Vagina (tissue), 2 donors: ENCODE data around the gene TBX10. TPM values are rescaled to one million over a fixed set of nuclear protein-coding genes. Genes with fewer than 3 reads are reported as not detected.

Experiments
- DNase-seq, 2 donors: peaks; one replicate each; pipeline ENCODE4 v3.0.0-alpha.2; 2017; ENCODE audit errors: extremely low spot score in 2 of 2
- H3K27ac ChIP-seq: fragments of 200-600 bp; sonication (generic); one replicate; pipeline ENCODE4 v1.5.1; 2019
- H3K27me3 ChIP-seq: fragments of 200-600 bp; sonication (generic); one replicate; pipeline ENCODE4 v1.5.1; 2019
- H3K36me3 ChIP-seq, 2 donors: fragments of 200-600 bp; sonication (generic); one replicate each; pipeline ENCODE4 v1.5.1; 2017 to 2019
- H3K4me1 ChIP-seq: fragments of 200-600 bp; sonication (generic); one replicate; pipeline ENCODE4 v1.5.1; 2019
- H3K4me3 ChIP-seq, 2 donors: fragments of 200-600 bp; sonication (generic); 1 replicate in 1 of 2; 2 replicates in 1 of 2; pipeline ENCODE4 v1.5.1; 2016 to 2019
- H3K9me3 ChIP-seq: fragments of 200-600 bp; sonication (generic); one replicate; pipeline ENCODE4 v1.5.1; 2019
- CTCF ChIP-seq, 3 experiments: fragments of 450-650 bp in 2 of 3; fragments of 200-600 bp in 1 of 3; sonication (generic) in 1 of 3; IDR thresholded peaks; one replicate each; pipeline ENCODE4 v1.5.1; 2017 to 2019; ENCODE audit warnings: antibody characterized with exemption in 3 of 3, mild to moderate bottlenecking in 2 of 3, moderate library complexity in 2 of 3
- POLR2A ChIP-seq, 2 donors: fragments of 450-650 bp; IDR thresholded peaks; one replicate each; pipeline ENCODE4 v1.6.1; 2017; ENCODE audit warnings: antibody characterized with exemption in 2 of 2, mild to moderate bottlenecking in 2 of 2, moderate library complexity in 2 of 2
- POLR2AphosphoS5 ChIP-seq, 2 donors: sonication (generic); formaldehyde crosslinking; IDR thresholded peaks; one replicate each; pipeline ENCODE4 v1.9.0; 2017; ENCODE audit warnings: antibody characterized with exemption in 2 of 2, mild to moderate bottlenecking in 2 of 2, low read depth in 1 of 2; ENCODE audit not compliant: insufficient read depth in 1 of 2
- intact Hi-C: fragments of 100-400 bp; cut with DNase I; formaldehyde crosslinking; loops from one replicate; pipeline ENCODE4 v1.15.1; 2023
- total RNA-seq: library from RNA; depleted of rRNA; stranded (reverse); fragments of >200 nt; gene quantifications from one replicate; pipeline ENCODE4 v1.2.3, GENCODE V29; 2016

Gene TBX10
- total RNA-seq, 1 donor from 2014 or later: not detected

DNA sequence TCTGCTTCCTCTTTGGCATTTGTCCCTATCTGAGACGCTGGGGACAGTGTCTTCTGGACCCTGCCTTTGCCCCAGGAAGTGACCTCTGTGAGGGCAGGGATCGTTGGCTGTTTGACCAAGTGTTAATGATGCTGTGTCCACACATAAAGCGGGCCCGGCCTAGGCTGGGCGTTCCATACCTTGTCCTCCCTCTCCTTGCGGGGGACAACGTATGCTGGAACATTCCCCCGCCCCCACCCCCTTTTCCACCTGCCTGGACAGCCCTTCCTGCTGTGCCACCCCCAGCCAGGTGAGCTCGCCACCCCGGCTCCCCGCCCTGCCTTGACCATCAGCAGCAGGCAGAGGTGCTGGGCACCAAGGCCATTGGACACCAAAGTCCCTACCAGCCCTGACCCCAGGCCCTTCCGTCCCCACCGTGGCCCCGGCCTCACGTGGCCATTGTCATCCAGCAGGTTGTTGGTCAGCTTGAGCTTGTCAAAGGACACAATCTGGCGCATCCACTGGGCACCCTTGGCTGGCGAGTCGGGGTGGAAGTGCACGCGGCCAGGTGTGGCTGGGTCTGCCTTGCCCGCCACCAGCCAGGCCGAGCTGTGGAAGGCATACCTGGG is 5.7 kb downstream of the TBX10 start:
- peaks cover 16% of the 10 kb centered on the region for H3K4me1 ChIP-seq
- H3K36me3 ChIP-seq: no peaks in the 10 kb centered on the region
- no peak for DNase-seq
- no peaks in the 10 kb centered on the region for H3K27me3 ChIP-seq
- intact Hi-C loops: no loop called here
- no peak overlapping the region for H3K4me3 ChIP-seq
- no peak overlapping the region for H3K27ac ChIP-seq
- H3K9me3 ChIP-seq: no peaks in the 10 kb centered on the region
- TF ChIP-seq CTCF (IDR thresholded peaks at IDR 0.05) (no peak), POLR2AphosphoS5 (IDR thresholded peaks at IDR 0.05; ENCODE audit: insufficient read depth in 1 of 2, low read depth in 1 of 2) (no peak), POLR2A (IDR thresholded peaks at IDR 0.05) (no peak)

DNA sequence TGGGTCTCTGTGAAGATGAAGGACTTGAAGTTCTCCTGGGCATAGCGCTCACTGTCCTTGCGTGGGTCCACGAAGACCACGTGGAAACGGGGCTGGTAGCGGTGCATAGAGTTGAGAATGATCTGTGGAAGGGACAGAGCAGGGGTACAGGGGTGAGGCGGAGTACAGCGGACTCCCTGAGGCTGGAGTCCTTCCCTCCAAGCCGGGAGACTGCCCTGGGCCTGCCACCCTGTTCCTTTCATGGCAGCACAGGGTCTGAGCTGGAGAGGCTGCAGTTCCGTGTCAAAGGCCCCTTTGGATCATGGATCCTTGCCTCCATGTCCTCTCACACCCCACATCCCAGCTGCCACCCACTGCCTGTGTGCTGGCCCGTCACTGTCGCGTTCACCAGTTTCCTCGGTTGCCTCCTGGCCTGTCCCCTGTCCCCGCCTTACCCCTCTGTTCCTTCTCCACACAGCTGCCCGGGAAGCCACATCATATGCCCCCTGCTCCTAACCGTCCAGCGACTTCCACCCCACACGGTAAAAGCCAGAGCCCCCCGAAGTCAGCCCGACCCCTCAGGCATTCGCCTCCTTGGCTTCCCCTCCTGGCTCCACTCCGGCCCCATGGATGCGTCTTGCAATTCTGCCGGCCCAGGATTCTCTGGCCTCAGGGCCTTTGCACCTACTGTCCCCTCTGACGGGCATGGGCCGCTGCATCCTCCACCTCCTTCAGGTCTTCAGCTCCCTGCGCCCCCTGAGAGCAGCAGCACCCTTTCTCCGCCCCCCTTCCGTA is 6.4 kb downstream of the TBX10 start:
- intact Hi-C loops: no loop called here
- TF ChIP-seq CTCF (IDR thresholded peaks at IDR 0.05) (no peak), POLR2AphosphoS5 (IDR thresholded peaks at IDR 0.05; ENCODE audit: insufficient read depth in 1 of 2, low read depth in 1 of 2) (no peak), POLR2A (IDR thresholded peaks at IDR 0.05) (no peak)
- no peaks in the 10 kb centered on the region for H3K36me3 ChIP-seq
- no peaks in the 10 kb centered on the region for H3K27me3 ChIP-seq
- no peak overlapping the region for H3K27ac ChIP-seq
- H3K4me1 ChIP-seq: peaks cover 23% of the 10 kb centered on the region
- DNase-seq: no peak
- no peak overlapping the region for H3K4me3 ChIP-seq
- no peaks in the 10 kb centered on the region for H3K9me3 ChIP-seq

- H3K4me3 ChIP-seq: no peak overlapping the region
- H3K27me3 ChIP-seq: no peaks in the 10 kb centered on the region
- DNase-seq: no peak
- intact Hi-C loops: no loop called here
- peaks cover 24% of the 10 kb centered on the region for H3K4me1 ChIP-seq
- no peaks in the 10 kb centered on the region for H3K9me3 ChIP-seq
- TF ChIP-seq CTCF (IDR thresholded peaks at IDR 0.05): no peak
- TF ChIP-seq POLR2AphosphoS5 (IDR thresholded peaks at IDR 0.05; ENCODE audit: insufficient read depth in 1 of 2, low read depth in 1 of 2): no peak
- no peak for TF ChIP-seq POLR2A (IDR thresholded peaks at IDR 0.05)
- no peak overlapping the region for H3K27ac ChIP-seq
- no peaks in the 10 kb centered on the region for H3K36me3 ChIP-seq
Observed at GRCh38 chr11:67632175-67632981, 7.2 kb downstream of the TBX10 start.

- Histone ChIP-seq H3K9me3 (no peaks in the 10 kb centered on the region), H3K4me1 (peaks cover 24% of the 10 kb centered on the region), H3K4me3 (no peak overlapping the region), H3K27ac (no peak overlapping the region), H3K27me3 (no peaks in the 10 kb centered on the region), H3K36me3 (no peaks in the 10 kb centered on the region)
- intact Hi-C loops: no loop called here
- DNase-seq: no peak
- TF ChIP-seq CTCF (IDR thresholded peaks at IDR 0.05) (no peak), POLR2AphosphoS5 (IDR thresholded peaks at IDR 0.05; ENCODE audit: insufficient read depth in 1 of 2, low read depth in 1 of 2) (no peak), POLR2A (IDR thresholded peaks at IDR 0.05) (no peak)
Observed at GRCh38 chr11:67631853-67632174, 7.7 kb downstream of the TBX10 start.
